PC-9 (cell line): ENCODE results near the gene CDK13. TPM values are rescaled to one million over a fixed set of nuclear protein-coding genes. Genes with fewer than 3 reads are reported as not detected.

ENCODE experiments used
- BruUV-seq: library from RNA; stranded (reverse); fragments of 400-500 nt; replicated peaks from 2 replicates; lab custom pipeline; 2021; lab: Mats Ljungman, UMichigan
- CTCF ChIA-PET: fragments of 300-600 bp; sonication (Branson Sonifier 250); formaldehyde crosslinking; loops from one replicate; lab custom pipeline; 2022; ENCODE audit warnings: antibody characterized with exemption; lab: Charles Lee
- POLR2A ChIA-PET: fragments of 300-600 bp; sonication (Branson Sonifier 250); formaldehyde crosslinking; loops from one replicate; lab custom pipeline; 2022; ENCODE audit warnings: antibody characterized with exemption; ENCODE audit not compliant: unreplicated experiment; lab: Charles Lee
- DNase-seq, 2 experiments: peaks; one replicate each; pipeline versions ENCODE4 v3.0.0 to v3.0.0-alpha.2; 2015 to 2022; ENCODE audit warnings: mixed read lengths in 1 of 2
- H2AFZ ChIP-seq: fragments of 200-600 bp; sonication (generic); 2 replicates; pipeline ENCODE4 v1.8.1; 2017; ENCODE audit warnings: antibody characterized with exemption
- H3F3A ChIP-seq: fragments of 200-600 bp; sonication (generic); 2 replicates; pipeline ENCODE4 v1.8.1; 2017; ENCODE audit warnings: antibody characterized with exemption, mild to moderate bottlenecking, low read depth; ENCODE audit not compliant: insufficient read depth
- H3K27ac ChIP-seq: fragments of 200-600 bp; sonication (generic); 2 replicates; pipeline ENCODE4 v1.6.1; 2016; ENCODE audit warnings: mixed run types
- H3K27me3 ChIP-seq: fragments of 200-600 bp; sonication (generic); 2 replicates; pipeline ENCODE4 v1.6.1; 2016; ENCODE audit warnings: low read depth, mixed run types; ENCODE audit not compliant: insufficient read depth
- H3K36me3 ChIP-seq: fragments of 200-600 bp; sonication (generic); 2 replicates; pipeline ENCODE4 v1.6.1; 2016; ENCODE audit warnings: low read depth, mixed run types
- H3K4me1 ChIP-seq: fragments of 200-600 bp; sonication (generic); replicated peaks from 2 replicates; pipeline ENCODE4 v1.6.1; 2016; ENCODE audit warnings: mixed run types; ENCODE audit not compliant: insufficient read depth
- H3K4me2 ChIP-seq: fragments of 200-600 bp; sonication (generic); 2 replicates; pipeline ENCODE4 v1.6.1; 2017; ENCODE audit warnings: mixed run types
- H3K4me3 ChIP-seq: fragments of 200-600 bp; sonication (generic); 2 replicates; pipeline ENCODE4 v1.6.1; 2016; ENCODE audit warnings: mixed run types
- H3K79me2 ChIP-seq: fragments of 200-600 bp; sonication (generic); 2 replicates; pipeline ENCODE4 v1.6.1; 2017; ENCODE audit warnings: low read depth, mixed run types
- H3K9me2 ChIP-seq: fragments of 200-600 bp; sonication (generic); 2 replicates; pipeline ENCODE4 v1.8.1; 2017; ENCODE audit warnings: mild to moderate bottlenecking; ENCODE audit not compliant: insufficient read depth
- H3K9me3 ChIP-seq: fragments of 200-600 bp; sonication (generic); 2 replicates; pipeline ENCODE4 v1.8.1; 2016; ENCODE audit warnings: low read depth; ENCODE audit not compliant: insufficient read depth
- H4K20me1 ChIP-seq: fragments of 200-600 bp; sonication (generic); 2 replicates; pipeline ENCODE4 v1.8.1; 2017; ENCODE audit not compliant: insufficient read depth
- EZH2 ChIP-seq: fragments of 200-600 bp; sonication (generic); IDR thresholded peaks from 2 replicates; pipeline ENCODE4 v1.8.0; 2017; ENCODE audit warnings: antibody characterized with exemption, low read depth
- intact Hi-C: fragments of 100-400 bp; cut with micrococcal nuclease; formaldehyde crosslinking; loops from one replicate; pipeline ENCODE4 v1.10.0; 2022; ENCODE audit not compliant: unreplicated experiment
- total RNA-seq: library from RNA; stranded (reverse); gene quantifications from 2 replicates; pipeline ENCODE4 v1.2.3, GENCODE V29; 2021
- TF ChIP-seq, protein P1 (sequence below): fragments of 200-600 bp; sonication (generic); conservative IDR thresholded peaks from 2 replicates; pipeline ENCODE4 v1.6.1; 2017; ENCODE audit warnings: mixed run types, antibody characterized with exemption, mild to moderate bottlenecking, moderate library complexity

CDK13 gene
- total RNA-seq, 1 experiment from 2014 or later = 80.9 TPM

DNA sequence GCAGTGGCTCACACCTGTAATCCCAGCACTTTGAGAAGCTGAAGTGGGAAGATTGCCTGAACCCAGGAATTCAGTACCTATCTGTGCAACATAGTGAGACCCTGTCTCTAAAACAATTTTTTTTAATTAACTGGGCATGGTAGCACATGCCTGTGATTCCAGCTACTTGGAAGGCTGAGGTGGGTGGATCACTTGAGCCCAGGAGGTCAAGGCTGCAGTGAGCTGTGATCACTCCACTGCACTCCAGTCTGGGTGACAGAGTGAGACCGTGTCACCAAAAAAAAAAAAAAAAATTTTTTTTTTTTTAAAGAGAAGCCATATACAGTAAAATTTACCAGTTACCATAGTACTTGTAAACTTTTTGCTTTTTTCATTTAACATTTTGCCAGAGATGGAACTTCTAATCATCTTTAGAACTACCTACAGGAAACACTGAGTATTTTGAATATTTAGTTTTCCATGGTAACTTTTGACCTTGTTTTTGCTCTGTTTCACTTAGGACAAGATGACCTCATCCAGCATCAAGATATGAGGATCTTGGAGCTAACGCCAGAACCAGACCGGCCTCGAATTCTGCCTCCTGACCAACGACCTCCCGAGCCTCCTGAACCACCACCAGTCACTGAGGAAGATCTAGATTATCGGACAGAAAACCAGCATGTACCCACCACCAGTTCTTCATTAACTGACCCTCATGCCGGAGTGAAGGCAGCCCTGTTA is 143.7 kb downstream of the CDK13 start:
- no peak for DNase-seq
- H2AFZ ChIP-seq = no peak overlapping the region
- H3K27me3 ChIP-seq = no peaks in the 10 kb centered on the region
- intact Hi-C loops = no loop called here
- peaks cover 19% of the 10 kb centered on the region; the same call in 1 of the 2 replicates for H3F3A ChIP-seq
- H3K4me3 ChIP-seq = no peak overlapping the region
- H3K27ac ChIP-seq = no peak overlapping the region
- H3K36me3 ChIP-seq = peaks cover 33% of the 10 kb centered on the region
- peaks cover 2% of the 10 kb centered on the region; the same call in 1 of the 2 replicates for H4K20me1 ChIP-seq
- BruUV-seq = no TSS peak
- ChIA-PET POLR2A (no interaction called here), CTCF (no interaction called here)
- H3K79me2 ChIP-seq = no peaks in the 10 kb centered on the region
- H3K4me1 ChIP-seq = no peaks in the 10 kb centered on the region
- no peak overlapping the region for H3K4me2 ChIP-seq
- H3K9me2 ChIP-seq = no peaks in the 10 kb centered on the region
- H3K9me3 ChIP-seq = no peaks in the 10 kb centered on the region
- TF ChIP-seq EZH2 = no peak
- TF ChIP-seq, protein P1, sequence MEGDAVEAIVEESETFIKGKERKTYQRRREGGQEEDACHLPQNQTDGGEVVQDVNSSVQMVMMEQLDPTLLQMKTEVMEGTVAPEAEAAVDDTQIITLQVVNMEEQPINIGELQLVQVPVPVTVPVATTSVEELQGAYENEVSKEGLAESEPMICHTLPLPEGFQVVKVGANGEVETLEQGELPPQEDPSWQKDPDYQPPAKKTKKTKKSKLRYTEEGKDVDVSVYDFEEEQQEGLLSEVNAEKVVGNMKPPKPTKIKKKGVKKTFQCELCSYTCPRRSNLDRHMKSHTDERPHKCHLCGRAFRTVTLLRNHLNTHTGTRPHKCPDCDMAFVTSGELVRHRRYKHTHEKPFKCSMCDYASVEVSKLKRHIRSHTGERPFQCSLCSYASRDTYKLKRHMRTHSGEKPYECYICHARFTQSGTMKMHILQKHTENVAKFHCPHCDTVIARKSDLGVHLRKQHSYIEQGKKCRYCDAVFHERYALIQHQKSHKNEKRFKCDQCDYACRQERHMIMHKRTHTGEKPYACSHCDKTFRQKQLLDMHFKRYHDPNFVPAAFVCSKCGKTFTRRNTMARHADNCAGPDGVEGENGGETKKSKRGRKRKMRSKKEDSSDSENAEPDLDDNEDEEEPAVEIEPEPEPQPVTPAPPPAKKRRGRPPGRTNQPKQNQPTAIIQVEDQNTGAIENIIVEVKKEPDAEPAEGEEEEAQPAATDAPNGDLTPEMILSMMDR = no peak

DNA sequence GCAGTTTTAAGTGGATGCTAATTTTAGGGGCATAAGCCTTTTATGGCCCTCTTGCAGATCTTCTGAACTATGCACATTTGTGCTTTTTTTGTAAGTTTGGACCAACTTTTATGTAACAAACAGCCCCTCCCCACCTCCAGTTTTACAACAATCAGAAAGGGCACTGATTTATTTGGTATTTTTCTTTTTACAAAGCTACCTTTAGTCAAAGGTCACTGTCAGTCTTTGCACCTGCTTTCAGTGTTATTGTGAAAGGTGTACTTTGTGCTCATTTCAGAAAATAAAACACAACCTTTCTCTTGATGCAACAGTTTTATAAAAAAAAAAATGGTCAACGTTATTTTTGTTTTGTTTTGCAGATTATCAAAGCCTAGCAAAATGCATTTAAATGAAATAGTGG is 145.2 kb downstream of the CDK13 start:
- BruUV-seq = no TSS peak
- Histone ChIP-seq H3K9me2 (no peaks in the 10 kb centered on the region), H3K9me3 (no peaks in the 10 kb centered on the region), H2AFZ (no peak overlapping the region), H3K79me2 (no peaks in the 10 kb centered on the region), H3K4me2 (no peak overlapping the region), H3F3A (peaks cover 19% of the 10 kb centered on the region; the same call in 1 of the 2 replicates), H3K27me3 (no peaks in the 10 kb centered on the region), H3K27ac (no peak overlapping the region), H3K4me1 (no peaks in the 10 kb centered on the region), H4K20me1 (peaks cover 5% of the 10 kb centered on the region), H3K36me3 (peaks cover 33% of the 10 kb centered on the region), H3K4me3 (no peak overlapping the region)
- ChIA-PET POLR2A (no interaction called here), CTCF (no interaction called here)
- TF ChIP-seq, protein P1 = no peak
- no peak for TF ChIP-seq EZH2
- intact Hi-C loops = no loop called here
- DNase-seq = no peak

DNA sequence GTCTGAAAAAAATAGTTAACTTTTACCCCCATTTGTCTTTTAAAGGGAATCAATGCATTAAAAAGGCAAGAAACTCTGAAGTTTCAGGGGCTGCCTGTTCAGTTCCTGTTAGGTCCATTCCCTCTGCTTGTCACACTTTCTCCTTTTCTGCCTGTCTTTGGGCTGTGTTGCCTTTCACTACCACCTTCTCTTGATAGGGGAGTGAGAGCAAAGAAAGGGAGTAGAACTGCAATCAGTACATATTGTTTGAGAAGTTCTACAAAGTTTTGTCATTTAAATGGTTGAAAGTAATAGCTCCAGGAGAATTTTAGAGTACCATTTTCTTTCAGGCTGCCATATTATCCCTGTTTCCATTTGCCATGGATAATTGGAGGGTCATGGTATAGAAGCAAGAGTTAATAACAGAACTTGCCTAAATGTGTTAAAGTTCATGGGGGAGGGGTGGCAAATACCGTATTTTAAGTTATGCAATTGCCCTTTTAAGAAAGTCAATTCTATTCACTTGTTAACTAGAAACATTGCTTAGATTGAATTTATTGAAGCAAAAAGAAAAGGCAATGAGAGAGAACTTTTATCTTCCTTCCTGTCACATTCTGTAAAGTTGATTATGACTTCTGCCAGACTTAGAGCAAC is 145.8 kb downstream of the CDK13 start:
- ChIA-PET CTCF (no interaction called here), POLR2A (no interaction called here)
- no peak for DNase-seq
- Histone ChIP-seq H3K4me3 (no peak overlapping the region), H3K4me2 (no peak overlapping the region), H3K9me3 (no peaks in the 10 kb centered on the region), H3K9me2 (no peaks in the 10 kb centered on the region), H2AFZ (no peak overlapping the region), H3K4me1 (no peaks in the 10 kb centered on the region), H3K36me3 (peaks cover 33% of the 10 kb centered on the region), H3K79me2 (no peaks in the 10 kb centered on the region), H3F3A (peaks cover 20% of the 10 kb centered on the region), H3K27me3 (no peaks in the 10 kb centered on the region), H3K27ac (no peak overlapping the region), H4K20me1 (peaks cover 5% of the 10 kb centered on the region)
- TF ChIP-seq, protein P1 = no peak
- TF ChIP-seq EZH2 = no peak
- BruUV-seq = no TSS peak
- intact Hi-C loops = no loop called here
